Pericardium fibroblast (primary cell): Measurements from ENCODE around the gene CFHR4. TPM values are rescaled to one million over a fixed set of nuclear protein-coding genes. Genes with fewer than 3 reads are reported as not detected.

ENCODE experiments used
- total RNA-seq: library from RNA; depleted of rRNA; stranded (reverse); fragments of >200 nt; gene quantifications from 2 replicates; pipeline ENCODE4 v1.2.3, GENCODE V29; 2015

The CFHR4 gene
- total RNA-seq = not detected in 2 replicates

DNA sequence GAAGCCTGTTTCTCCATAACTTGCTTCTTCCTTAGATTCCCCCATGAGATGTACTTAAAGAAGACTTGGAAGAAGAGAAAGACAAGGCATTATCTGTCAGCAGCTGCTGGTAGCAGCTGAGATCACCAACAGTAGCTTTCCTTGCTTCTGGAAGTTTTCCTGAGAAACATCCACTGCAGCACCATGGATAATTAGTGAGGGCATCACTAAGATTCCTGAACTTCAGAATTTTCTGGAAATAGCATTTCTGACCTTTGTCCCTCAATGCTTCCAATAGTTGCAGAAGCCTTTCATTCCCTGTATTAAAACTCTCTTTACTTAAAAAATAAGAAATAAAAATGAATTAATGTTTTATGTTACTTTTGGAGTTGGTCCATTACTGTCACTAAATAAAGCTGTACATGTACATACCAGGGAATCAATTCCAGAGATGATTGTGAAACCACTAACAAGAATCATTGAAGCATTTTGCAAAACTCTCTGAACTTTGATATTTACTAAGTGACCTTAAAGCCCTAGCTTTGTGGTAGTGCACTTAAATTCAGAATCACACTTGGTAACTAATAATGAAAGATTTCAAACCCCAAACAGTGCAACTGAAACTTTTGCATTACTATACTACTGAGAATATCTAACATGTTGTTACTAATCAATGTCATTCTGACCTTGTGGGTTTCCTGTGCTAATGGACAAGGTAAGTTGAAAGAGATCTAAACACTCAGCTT, at the start of gene CFHR4:
TSS of gene CFHR4 (plus strand) at position 538 of the 725 bp plus-strand sequence. CDS start at position 637, 99 bp downstream.

DNA sequence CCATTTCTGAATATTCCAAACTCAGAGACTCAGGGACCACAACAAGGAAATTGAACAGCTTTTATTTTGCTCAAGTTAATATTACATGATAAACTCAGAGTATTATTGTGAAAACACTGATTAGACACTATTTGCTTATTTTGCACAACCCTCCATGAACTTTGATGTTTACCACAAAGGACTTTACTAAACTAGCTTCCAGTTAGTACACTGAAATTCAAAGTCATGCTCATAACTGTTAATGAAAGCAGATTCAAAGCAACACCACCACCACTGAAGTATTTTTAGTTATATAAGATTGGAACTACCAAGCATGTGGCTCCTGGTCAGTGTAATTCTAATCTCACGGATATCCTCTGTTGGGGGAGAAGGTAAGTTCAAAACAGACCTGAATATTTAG, 55.7 kb downstream of the CFHR4 start, which contains the start of gene CFHR2:
TSS of gene CFHR2 (plus strand) at position 171 of the 400 bp plus-strand sequence. CDS start at position 314, 143 bp downstream.

Other genes with a start within 250 kb of the CFHR4 start
- 112 and 312 TPM in 2 replicates for gene CFH, start 236.0 kb upstream of the CFHR4 start, total RNA-seq
- not detected in 2 replicates for gene CFHR3, start 113.2 kb upstream of the CFHR4 start, total RNA-seq
- gene CFHR1, start 68.3 kb upstream of the CFHR4 start, total RNA-seq = 0.12 TPM in 1 of 2 replicates, not detected in the other
- gene CFHR2, start 55.7 kb downstream of the CFHR4 start, total RNA-seq = not detected in 2 replicates
- gene CFHR5, start 89.5 kb downstream of the CFHR4 start, total RNA-seq = not detected in 2 replicates
- not detected in 2 replicates for gene F13B, start 179.2 kb downstream of the CFHR4 start, total RNA-seq